GM19463 (cell line): ENCODE data around the gene APOC1.
"Not testable (repeated sequence)": the region's sequence is repeated elsewhere in the genome, so short reads cannot be mapped to it uniquely, and the experiment has no call there.

Experiments used
- ATAC-seq: cut with Tn5 transposase; IDR thresholded peaks from one replicate; pipeline ENCODE4 v1.9.1; 2021; ENCODE audit warnings: mild to moderate bottlenecking, moderate library complexity; ENCODE audit not compliant: unreplicated experiment

Gene APOC1

DNA sequence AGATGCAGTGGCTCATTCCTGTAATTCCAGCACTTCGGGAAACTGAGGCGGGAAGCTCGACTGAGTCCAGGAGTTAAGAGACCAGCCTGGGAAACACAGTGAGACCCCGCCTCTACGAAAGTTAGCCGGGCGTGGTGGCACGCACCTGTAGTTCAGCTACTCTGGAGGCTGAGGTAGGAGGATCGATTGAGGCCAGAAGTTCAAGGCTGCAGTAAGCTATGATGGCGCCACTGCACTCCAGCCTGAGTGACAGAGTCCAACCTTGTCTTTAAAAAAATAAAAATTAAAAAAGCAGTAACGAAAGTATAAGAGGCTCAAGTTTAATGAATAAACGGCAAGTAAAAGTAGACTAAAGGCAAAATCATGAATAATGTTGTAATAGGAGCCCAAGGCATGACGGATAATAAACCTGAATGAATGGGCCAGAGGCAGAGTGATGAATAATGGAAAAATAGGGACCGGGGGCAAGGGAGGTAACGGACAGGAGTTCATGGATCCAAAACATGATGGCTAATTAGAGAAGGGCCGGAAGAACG lies 24.5 kb upstream of the APOC1 start:
- ATAC-seq, result no peak

DNA sequence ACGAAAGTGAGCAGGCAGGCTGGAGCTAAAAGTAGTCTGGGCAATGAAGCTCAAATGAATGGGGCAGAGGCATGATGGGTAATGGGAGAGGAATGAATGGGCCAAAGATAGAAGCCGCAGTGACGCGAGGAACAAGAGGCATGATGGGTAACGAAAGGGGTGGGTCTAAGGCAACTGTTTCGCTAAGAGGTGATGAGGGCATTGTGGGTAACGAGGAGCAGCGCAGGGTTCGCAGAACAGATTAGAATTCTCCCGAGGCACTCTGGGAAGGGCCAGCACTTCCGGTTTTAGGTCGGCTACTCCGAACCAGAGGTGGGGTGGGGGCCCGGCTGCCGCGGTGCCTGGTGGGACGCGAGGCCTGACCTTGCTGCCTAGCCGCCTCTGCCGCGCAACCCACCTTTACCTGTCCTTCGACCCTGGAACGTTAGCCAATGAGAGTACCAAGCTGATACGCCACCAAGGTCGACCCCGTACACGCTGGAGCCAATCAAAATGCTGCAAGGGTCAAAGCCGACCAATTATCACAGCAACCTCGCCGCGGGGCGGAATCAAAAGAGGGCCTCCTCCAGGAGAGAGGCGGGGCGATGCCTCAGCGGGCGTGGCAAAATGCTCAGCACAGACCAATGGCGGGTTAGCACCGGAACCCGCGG lies 23.9 kb upstream of the APOC1 start:
- peak; percentile 77 for ATAC-seq

DNA sequence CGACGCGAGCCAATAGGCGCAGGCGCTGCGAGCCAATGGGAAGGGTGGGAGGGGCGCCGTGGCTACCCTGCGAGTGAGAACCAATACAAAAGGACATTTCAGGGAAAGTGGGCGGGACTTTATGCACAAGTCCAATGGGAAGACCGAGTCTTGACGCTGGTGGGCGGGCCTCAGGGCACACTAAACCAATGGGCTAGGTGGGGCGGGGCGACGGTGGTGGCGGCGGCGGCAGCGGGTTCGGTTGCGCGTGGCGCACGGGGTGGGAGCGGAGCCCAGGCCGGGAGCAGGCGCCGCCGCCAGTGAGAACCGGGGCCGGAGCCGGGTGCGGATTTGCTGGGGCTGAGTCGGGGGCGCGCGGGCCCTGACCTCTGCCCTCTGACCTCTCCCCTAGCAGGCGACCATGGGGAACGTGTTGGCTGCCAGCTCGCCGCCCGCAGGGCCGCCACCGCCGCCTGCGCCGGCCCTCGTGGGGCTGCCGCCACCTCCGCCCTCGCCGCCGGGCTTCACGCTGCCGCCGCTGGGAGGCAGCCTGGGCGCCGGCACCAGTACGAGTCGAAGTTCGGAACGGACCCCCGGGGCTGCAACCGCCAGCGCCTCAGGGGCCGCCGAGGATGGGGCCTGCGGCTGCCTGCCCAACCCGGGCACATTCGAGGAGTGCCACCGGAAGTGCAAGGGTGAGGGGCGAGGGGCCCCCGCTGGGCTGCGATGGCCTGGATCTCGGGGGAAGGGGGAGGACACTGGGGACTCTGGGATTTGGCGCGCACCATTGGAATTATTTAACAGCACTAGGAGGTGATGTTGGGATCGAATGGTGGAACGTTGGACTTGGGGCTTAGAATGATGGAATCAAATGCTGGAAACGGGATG lies 23.2 kb upstream of the APOC1 start, which contains the start of gene TOMM40:
Gene TOMM40, plus strand, starts transcription at position 239 of the 867 bp plus-strand sequence. Its CDS starts 162 bp downstream, at position 401.
- peak; percentile 65 for ATAC-seq

DNA sequence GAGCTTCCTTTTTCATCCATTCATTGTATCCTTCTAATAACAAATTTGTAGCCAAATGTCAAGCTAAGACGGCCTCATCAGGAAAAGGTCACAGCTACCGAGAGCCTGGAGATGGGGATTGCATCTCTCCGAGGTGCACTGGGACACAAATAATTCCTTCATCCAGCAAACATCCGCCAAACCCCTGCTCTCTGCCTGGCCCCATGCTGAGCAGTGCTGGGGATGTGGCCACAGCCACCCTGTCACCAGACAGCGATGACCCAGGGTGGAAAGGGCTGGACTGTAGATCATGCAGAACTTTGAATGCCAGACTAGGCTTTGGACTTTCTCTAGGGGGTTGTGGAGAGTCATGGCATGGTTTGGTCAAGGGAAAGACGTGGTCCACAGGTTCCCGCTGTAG lies 21.5 kb upstream of the APOC1 start:
- no peak for ATAC-seq

DNA sequence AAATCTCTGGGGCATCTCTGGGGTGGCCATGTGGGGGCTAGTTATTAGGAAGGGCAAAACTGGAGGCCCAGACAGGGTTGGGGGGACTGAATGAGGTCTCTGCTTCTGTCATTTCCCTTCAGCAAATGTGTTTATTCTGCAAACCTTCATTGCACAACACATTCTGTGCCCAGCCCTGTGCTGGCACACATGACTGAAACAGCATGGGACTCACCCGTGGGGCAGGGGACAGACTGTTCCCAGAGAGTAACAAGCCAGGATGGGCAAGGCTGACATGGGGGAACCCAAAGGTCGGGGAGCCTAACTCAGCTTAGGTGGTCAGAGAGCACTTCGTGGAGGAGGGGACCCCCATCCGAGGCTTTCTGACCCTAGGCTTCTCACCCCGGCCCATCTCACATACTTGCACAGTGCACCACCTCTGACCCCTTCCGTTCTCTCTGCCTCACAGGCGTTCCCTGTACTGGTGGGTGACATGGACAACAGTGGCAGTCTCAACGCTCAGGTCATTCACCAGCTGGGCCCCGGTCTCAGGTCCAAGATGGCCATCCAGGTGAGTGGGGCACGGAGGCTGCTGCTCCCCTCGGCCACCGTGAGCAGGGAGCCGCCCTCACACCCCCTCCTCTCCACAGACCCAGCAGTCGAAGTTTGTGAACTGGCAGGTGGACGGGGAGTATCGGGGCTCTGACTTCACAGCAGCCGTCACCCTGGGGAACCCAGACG lies 20.9 kb upstream of the APOC1 start:
- no peak for ATAC-seq

DNA sequence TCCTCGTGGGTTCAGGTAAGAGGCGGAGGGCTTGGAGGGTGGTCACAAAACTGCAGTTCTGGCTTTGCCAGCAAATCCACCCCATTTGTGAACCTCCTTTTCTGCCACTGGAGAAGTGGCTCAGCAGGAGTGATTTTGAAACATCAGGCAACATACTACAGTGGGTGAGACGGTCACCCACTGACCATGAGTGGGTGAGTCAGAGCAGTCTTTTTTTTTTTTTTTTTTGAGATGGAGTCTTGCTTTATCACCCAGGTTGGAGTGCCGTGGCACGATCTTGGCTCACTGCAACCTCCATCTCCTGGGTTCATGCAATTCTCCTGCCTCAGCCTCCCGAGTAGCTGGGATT lies 20.4 kb upstream of the APOC1 start:
- no peak for ATAC-seq

DNA sequence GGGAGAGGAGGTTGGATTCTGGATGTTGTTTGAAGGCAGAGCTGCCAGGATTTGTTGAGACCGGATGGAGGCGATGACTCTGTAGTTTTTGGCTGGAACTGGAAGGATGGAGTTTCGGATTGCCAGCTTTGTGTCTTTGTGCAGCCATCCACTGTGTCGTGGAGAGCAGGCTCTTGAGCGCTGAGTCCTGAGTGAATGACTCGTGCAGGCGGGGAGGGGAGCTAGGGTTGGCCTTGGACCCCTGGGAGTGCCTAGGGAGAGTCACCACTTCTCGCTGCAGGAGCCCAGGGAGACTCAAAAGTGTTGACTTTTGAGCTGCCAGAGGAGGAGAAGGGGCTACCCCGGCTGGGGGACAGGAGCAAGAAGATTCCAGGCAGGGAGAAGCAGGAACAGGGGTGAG lies 19.5 kb upstream of the APOC1 start:
- no peak for ATAC-seq

DNA sequence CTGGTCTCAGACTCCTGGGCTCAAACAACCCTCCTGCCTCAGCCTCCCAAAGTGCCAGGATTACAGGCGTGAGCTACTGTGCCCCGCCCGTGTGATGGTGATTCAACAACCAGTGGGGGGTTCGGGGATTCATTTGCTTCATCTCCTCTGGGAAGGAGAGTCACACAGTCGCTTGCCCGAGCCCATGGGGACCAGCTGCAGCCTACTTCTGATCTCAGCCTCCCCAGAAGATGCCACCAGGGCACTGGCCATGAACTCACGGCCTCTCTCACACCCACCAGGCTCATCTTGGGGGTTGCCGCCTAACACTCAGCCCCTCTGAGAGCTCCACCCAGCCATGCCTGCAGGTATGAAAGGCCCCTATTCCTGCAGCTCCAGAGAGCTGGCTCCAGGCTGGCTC lies 16.6 kb upstream of the APOC1 start:
- ATAC-seq, result no peak

DNA sequence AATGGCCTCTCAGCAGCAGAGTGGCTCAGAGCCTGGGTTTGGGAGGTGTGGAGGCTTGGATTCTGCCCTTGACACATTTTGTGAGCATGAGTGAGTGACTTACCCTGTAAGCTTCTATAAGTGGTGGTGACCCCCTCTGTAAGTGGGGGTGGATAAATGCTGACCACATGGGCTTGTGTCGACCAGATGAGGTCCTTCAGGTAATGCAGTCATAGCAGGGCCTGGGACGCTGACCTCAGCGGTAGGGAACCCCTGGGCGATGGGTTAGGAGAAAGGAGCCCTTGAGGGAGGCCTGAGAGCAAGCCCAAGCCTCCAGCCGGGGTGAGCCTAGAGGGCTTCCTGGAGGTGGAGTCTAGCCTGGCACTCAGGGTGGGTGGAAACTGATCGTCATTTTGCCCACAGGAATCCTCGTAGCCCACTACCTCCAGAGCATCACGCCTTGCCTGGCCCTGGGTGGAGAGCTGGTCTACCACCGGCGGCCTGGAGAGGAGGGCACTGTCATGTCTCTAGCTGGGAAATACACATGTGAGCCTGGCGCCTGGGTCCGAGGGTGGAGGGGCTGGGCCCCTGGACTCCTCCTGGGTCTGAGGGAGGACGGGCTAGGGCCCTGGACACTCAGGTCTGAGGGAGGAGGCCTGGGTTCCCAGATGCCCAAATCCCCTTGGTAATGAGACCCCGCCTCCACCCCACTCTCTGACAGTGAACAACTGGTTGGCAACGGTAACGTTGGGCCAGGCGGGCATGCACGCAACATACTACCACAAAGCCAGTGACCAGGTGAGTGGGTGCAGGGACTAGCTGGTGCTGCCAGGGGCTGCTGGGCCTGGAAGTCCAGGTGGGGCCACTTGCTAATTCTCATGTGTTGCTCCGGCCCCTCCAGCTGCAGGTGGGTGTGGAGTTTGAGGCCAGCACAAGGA lies 13.8 kb upstream of the APOC1 start:
- no peak for ATAC-seq

DNA sequence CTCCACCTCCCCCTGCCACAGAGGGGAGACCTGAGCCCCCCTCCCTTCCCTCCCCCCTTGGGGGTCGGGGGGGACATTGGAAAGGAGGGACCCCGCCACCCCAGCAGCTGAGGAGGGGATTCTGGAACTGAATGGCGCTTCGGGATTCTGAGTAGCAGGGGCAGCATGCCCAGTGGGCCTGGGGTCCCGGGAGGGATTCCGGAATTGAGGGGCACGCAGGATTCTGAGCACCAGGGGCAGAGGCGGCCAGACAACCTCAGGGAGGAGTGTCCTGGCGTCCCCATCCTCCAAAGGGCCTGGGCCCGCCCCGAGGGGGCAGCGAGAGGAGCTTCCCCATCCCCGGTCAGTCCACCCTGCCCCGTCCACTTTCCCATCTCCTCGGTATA lies 11.2 kb upstream of the APOC1 start:
- ATAC-seq, result no peak

DNA sequence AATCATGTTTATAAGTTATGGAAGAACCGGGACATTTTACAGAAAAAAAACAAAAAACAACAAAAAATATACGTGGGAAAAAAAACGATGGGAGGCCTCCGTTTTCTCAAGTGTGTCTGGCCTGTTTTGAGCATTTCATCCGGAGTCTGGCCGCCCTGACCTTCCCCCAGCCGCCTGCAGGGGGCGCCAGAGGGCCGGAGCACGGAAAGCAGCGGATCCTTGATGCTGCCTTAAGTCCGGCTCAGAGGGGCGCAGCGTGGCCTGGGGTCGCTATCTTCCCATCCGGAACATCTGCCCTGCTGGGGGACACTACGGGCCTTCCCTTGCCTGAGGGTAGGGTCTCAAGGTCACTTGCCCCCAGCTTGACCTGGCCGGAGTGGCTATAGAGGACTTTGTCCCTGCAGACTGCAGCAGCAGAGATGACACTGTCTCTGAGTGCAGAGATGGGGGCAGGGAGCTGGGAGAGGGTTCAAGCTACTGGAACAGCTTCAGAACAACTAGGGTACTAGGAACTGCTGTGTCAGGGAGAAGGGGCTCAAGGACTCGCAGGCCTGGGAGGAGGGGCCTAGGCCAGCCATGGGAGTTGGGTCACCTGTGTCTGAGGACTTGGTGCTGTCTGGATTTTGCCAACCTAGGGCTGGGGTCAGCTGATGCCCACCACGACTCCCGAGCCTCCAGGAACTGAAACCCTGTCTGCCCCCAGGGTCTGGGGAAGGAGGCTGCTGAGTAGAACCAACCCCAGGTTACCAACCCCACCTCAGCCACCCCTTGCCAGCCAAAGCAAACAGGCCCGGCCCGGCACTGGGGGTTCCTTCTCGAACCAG lies 10.6 kb upstream of the APOC1 start:
- ATAC-seq, result no peak

DNA sequence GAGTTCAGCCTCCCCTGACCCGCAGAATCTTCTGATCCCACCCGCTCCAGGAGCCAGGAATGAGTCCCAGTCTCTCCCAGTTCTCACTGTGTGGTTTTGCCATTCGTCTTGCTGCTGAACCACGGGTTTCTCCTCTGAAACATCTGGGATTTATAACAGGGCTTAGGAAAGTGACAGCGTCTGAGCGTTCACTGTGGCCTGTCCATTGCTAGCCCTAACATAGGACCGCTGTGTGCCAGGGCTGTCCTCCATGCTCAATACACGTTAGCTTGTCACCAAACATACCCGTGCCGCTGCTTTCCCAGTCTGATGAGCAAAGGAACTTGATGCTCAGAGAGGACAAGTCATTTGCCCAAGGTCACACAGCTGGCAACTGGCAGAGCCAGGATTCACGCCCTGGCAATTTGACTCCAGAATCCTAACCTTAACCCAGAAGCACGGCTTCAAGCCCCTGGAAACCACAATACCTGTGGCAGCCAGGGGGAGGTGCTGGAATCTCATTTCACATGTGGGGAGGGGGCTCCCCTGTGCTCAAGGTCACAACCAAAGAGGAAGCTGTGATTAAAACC lies 9.9 kb upstream of the APOC1 start:
- no peak for ATAC-seq

DNA sequence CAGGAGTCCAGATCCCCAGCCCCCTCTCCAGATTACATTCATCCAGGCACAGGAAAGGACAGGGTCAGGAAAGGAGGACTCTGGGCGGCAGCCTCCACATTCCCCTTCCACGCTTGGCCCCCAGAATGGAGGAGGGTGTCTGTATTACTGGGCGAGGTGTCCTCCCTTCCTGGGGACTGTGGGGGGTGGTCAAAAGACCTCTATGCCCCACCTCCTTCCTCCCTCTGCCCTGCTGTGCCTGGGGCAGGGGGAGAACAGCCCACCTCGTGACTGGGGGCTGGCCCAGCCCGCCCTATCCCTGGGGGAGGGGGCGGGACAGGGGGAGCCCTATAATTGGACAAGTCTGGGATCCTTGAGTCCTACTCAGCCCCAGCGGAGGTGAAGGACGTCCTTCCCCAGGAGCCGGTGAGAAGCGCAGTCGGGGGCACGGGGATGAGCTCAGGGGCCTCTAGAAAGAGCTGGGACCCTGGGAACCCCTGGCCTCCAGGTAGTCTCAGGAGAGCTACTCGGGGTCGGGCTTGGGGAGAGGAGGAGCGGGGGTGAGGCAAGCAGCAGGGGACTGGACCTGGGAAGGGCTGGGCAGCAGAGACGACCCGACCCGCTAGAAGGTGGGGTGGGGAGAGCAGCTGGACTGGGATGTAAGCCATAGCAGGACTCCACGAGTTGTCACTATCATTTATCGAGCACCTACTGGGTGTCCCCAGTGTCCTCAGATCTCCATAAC lies 8.8 kb upstream of the APOC1 start, which contains the start of gene APOE:
Gene APOE, plus strand, starts transcription at position 360 of the 724 bp plus-strand sequence. CDS start 829 bp downstream, outside the sequence.
- ATAC-seq, result no peak

DNA sequence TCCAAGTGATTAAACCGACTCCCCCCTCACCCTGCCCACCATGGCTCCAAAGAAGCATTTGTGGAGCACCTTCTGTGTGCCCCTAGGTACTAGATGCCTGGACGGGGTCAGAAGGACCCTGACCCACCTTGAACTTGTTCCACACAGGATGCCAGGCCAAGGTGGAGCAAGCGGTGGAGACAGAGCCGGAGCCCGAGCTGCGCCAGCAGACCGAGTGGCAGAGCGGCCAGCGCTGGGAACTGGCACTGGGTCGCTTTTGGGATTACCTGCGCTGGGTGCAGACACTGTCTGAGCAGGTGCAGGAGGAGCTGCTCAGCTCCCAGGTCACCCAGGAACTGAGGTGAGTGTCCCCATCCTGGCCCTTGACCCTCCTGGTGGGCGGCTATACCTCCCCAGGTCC lies 6.8 kb upstream of the APOC1 start:
- no peak for ATAC-seq

DNA sequence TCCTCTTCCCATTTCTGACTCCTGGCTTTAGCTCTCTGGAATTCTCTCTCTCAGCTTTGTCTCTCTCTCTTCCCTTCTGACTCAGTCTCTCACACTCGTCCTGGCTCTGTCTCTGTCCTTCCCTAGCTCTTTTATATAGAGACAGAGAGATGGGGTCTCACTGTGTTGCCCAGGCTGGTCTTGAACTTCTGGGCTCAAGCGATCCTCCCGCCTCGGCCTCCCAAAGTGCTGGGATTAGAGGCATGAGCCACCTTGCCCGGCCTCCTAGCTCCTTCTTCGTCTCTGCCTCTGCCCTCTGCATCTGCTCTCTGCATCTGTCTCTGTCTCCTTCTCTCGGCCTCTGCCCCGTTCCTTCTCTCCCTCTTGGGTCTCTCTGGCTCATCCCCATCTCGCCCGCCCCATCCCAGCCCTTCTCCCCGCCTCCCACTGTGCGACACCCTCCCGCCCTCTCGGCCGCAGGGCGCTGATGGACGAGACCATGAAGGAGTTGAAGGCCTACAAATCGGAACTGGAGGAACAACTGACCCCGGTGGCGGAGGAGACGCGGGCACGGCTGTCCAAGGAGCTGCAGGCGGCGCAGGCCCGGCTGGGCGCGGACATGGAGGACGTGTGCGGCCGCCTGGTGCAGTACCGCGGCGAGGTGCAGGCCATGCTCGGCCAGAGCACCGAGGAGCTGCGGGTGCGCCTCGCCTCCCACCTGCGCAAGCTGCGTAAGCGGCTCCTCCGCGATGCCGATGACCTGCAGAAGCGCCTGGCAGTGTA lies 6.2 kb upstream of the APOC1 start:
- no peak for ATAC-seq

DNA sequence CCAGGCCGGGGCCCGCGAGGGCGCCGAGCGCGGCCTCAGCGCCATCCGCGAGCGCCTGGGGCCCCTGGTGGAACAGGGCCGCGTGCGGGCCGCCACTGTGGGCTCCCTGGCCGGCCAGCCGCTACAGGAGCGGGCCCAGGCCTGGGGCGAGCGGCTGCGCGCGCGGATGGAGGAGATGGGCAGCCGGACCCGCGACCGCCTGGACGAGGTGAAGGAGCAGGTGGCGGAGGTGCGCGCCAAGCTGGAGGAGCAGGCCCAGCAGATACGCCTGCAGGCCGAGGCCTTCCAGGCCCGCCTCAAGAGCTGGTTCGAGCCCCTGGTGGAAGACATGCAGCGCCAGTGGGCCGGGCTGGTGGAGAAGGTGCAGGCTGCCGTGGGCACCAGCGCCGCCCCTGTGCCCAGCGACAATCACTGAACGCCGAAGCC lies 5.6 kb upstream of the APOC1 start:
- no peak for ATAC-seq

DNA sequence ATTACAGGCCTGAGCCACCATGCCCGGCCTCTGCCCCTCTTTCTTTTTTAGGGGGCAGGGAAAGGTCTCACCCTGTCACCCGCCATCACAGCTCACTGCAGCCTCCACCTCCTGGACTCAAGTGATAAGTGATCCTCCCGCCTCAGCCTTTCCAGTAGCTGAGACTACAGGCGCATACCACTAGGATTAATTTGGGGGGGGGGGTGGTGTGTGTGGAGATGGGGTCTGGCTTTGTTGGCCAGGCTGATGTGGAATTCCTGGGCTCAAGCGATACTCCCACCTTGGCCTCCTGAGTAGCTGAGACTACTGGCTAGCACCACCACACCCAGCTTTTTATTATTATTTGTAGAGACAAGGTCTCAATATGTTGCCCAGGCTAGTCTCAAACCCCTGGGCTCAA lies 4.6 kb upstream of the APOC1 start:
- no peak for ATAC-seq

DNA sequence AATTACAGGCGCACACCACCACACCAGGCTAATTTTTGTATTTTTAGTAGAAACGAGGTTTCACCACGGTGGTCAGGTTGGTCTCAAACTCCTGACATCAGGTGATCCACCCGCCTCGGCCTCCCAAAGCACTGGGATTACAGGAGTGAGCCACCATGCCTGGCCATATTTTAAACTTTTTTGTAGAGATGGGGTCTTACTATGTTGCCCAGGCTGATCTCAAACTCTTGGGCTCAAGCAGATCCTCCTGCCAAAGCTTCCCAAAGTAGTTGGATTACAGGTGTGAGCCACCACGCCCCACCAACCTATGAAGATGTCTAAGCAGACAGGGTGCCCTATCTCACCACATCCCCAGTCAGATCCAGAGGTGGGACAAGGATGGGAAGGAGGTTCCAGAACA lies 2.5 kb upstream of the APOC1 start:
- ATAC-seq, result not testable (repeated sequence)
